Activated T-cell treated with anti-CD3 and anti-CD28 coated beads, Interleukin-2, amount 50 U/mL, for 48 hours (primary cell): ENCODE results near the gene ZNF689.

ENCODE experiments used
- DNase-seq, 2 experiments: peaks; one replicate each; pipeline ENCODE4 v3.0.0-alpha.2; 2020

Gene ZNF689

DNA sequence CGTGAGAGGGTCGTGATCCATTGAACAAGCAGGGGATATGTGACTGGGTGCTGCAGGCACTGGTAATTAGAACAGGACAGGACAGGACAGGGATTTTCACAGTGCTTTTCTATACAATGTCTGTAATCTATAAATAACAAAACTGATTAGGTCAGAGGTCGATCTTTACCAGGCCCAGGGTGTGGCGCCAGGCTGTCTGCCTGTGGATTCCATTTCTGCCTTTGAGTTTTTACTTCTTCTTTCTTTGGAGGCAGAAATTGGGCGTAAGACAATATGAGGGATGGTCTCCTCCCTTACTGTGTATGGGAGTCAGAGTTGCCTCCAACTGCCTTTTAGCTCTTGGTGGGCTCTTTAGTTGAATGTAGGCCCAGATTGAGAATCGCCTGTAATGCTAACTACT, 50.5 kb downstream of the ZNF689 start:
- no peak for DNase-seq

DNA sequence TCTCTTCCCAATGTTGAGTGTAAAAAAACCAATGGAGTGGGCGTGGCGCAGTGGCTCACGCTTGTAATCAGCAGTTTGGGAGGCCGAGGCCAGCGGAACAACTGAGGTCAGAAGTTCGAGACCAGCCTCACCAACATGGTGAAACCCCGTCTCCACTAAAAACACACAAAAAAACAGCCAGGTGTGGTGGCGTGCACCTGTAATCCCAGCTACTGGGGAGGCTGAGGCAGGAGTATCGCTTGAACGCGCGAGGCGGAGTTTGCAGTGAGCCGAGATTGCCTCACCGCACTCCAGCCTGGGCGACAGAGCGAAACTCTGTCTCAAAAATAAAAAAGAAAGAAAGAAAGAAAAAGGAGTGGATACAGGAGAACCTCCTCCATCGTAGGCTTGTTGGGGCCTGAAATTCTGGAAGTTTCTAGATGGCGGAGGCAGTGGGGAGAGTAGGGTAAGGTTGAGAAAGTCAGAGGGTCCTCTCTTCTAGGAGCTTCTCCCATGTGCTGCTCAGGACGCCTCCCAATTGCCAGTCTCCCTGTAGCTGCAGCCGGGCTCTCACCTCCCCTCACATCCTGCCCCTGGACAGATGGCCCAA, 51.3 kb downstream of the ZNF689 start:
- DNase-seq: no peak

DNA sequence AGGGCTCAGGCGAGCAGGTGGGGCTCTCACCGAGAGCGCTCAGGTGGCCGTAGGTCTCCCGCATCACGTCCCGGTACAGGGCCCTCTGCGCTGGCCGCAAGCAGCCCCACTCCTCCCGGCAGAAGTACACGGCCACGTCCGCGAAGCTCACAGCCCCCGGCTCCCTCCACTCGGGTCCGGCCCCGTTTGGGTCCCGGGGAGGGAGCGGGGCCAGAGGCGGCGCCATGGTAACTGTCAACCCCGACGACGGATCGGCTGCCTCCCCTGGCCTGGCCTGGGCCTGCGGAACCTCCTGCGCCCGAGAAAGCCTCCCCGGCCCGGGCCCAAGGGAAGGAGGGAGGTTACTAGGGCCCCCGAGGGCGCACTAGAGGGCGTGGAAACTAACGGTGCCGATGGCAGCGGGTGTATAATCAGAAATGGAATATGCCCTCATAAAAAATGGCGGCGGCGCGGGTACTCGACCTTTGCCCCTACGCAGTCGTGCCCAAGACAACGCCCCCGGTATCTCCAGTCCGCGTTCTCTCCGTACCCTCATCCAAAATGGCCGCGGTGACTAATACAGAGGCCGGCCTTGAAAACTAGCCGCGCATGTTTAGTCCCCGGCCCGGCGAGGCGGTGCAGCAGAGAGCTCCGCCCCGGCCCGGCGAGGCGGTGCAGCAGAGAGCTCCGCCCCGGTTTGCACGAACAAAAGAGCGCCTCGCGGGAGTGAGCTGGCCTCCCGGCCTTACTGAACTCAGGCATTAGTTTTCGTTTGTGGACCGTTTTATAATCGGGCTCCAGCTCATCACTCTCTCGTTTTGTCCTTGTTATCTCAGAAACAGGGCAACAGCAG, 52.0 kb downstream of the ZNF689 start, which contains the start of gene ZNF764:
Gene ZNF764 (minus strand): TSS at position 418 of the 832 bp plus-strand sequence. CDS start 192 bp downstream, at position 226.
- peak; percentile 97 to 98 for DNase-seq

DNA sequence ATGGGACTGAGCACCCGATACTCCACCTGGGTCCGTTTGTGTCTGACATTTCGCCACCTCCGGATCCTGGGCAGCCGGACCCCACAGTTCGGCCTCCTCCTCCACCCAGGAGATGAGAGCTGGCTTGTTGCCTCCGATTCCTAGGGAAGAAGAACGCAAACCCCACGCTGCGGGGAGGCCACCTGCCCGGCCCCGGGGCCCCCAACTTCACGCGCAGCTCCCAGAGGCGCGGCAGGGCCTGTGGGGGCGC, 52.6 kb downstream of the ZNF689 start:
- no peak for DNase-seq

DNA sequence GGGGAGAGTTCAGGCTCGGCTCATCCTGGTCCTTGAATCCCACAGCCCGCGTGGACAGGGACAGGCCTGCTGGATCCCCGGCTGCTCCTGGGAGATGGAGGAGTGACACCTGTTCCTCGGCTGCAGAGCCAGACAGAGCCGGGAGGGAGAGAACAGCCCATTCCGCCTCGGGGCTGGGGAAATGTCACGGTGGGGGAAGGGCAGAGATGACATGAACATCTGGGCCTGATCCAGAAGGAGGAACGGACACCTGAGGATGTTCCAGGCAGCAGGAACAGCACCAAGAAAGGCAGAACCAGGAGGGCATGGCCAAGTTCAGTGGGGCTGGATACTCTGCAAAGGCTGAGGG, 54.1 kb downstream of the ZNF689 start:
- no peak for DNase-seq

DNA sequence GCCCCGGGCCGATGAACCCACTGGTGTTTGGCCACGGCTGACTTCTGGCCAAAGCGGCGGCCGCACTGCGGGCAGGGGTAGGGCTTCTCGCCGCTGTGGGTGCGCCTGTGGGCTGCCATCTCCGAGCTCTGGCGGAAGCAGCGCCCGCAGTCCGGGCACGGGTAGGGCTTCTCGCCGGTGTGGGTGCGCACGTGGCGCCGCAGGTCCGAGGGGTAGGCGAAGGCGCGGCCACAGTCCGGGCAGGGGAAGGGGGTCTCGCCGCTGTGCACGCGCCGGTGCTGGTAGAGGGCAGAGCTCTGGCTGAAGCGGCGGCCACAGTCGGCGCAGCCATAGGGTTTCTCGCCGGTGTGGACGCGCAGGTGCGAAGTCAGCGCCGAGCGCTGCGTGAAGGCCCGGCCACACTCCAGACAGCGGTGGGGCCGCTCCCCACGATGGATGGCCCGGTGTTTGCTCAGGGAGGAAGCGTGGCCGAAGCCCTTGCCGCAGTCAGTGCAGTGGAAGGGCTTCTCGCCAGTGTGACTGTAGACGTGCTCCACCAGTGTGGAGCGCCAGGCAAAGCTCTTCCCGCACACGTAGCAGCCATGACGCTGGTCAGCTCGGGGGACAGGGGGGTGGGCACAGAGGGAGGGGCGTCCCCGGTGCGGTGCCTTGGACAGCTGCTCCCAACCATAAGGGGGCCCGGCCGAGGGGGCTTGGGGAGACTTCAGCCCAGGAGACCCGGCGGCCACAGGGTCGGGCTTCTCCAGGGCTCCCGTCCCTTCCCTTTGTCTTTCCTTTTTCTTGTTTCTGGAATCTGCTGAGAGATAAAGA, 54.7 kb downstream of the ZNF689 start:
- no peak for DNase-seq

DNA sequence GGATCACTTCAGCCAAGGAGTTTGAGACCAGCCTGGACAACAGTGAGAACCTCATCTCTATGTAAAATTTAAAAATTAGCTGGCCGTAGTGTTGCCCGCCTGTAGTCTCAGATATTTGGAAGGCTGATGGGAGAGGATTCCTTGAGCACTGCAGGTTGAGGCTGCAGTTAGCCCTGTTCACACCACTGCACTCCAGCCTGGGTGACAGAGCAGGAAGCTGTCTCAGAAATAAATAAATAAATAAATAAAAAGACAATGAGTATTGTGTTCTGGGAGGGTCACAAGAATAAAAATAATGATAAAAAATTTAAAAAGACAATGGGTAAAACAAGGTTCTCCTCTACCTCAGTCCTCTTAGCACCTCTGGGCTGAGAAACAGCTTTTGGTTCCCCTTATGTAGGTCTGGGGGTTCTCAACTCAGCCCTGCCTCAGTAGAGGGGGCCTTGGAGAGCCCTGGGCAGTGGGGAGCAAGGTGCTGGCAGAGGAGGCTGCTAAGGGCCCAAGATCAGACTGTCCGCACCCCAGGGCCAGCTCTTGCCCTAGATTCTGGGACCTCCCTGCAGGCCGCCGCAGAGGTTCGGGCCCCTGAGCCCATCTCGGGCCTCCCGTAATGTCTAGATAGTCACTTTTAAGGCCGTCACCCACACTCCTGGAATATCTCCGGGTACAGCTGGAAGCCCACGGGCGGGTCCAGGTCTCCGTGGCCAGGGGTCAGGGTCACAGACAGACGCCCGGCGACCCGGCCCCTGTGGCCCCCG, 55.5 kb downstream of the ZNF689 start:
- no peak for DNase-seq

DNA sequence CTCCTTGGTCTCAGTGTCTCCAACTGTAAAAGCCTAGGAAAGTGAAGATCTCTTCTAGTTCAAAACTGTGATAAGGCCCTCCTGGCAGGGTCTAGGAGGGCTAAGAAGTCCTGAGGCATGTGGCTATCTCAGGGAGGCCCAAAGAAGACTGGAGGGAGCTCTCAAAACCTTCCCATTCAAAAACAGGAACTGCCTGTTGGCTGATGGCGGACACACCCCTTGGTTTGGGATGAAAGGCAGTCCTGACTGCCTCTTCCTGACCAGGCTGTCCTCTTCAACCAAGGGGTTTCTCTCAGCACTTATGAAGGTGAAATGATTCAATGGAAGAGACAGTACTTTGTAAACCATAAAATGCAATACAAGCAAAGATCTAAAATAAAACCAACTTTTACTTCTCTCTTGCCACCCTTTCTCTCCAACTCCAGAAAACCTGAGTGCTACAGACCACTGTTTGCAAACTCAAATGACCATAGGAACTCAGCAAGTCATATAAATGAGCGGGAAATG, 56.7 kb downstream of the ZNF689 start:
- DNase-seq: no peak

DNA sequence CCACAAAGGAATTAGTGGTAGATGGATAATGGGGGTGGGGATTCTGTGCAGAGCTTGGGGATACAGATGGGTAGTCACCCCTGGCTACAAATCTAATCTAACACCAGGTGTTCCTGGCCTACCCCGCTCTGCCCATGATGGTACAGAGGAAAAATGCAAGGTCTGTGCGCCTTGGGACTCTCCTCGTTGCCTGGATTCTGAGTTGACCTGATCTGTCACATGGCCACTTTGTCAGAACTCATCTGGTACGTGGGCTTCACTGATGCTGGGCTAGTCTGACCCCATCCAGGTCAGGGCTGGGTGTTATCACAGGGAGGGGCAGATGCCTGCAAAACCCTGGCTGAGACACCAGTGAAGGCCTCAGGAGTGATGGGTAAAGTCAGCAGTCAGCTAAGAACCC, 57.2 kb downstream of the ZNF689 start:
- no peak for DNase-seq
